Activated CD4-positive, alpha-beta T cell treated with anti-CD3 and anti-CD28 coated beads for 36 hours (primary cell): ENCODE measurements around the gene MATK. TPM values are rescaled to one million over a fixed set of nuclear protein-coding genes. Genes with fewer than 3 reads are reported as not detected.
A peak's percentile ranks its signal among the peaks of the same experiment; 100 is the strongest.
"Not testable (repeated sequence)": the region's sequence is repeated elsewhere in the genome, so short reads cannot be mapped to it uniquely, and the experiment has no call there.

ENCODE experiments used
- ATAC-seq: fragments of 200-7000 bp; cut with Tn5 transposase; one replicate; pipeline ENCODE4 v1.10.0; 2021; ENCODE audit warnings: mild to moderate bottlenecking, moderate library complexity
- CTCF ChIA-PET: fragments of 350-600 bp; sonication (Branson Sonifier 250); formaldehyde crosslinking; loops from one replicate; lab custom pipeline; 2021; ENCODE audit warnings: antibody characterized with exemption; lab: Charles Lee
- POLR2A ChIA-PET: fragments of 350-600 bp; sonication (Branson Sonifier 250); formaldehyde crosslinking; loops from one replicate; lab custom pipeline; 2021; ENCODE audit warnings: antibody characterized with exemption, inconsistent platforms; lab: Charles Lee
- DNase-seq: peaks from one replicate; pipeline ENCODE4 v3.0.0-alpha.2; 2020
- H3K27ac Mint-ChIP-seq: one replicate; pipeline ENCODE4 v1.8.0; 2021; ENCODE audit warnings: mixed read lengths
- H3K27me3 Mint-ChIP-seq: one replicate; pipeline ENCODE4 v1.8.0; 2021; ENCODE audit warnings: mixed read lengths
- H3K36me3 Mint-ChIP-seq: one replicate; pipeline ENCODE4 v1.8.0; 2021; ENCODE audit warnings: low read depth, mixed read lengths
- H3K4me1 Mint-ChIP-seq: one replicate; pipeline ENCODE4 v1.8.0; 2021; ENCODE audit warnings: mixed read lengths
- H3K4me3 Mint-ChIP-seq: one replicate; pipeline ENCODE4 v1.8.0; 2021; ENCODE audit warnings: mild to moderate bottlenecking, moderate library complexity, mixed read lengths
- H3K9me3 Mint-ChIP-seq: one replicate; pipeline ENCODE4 v1.8.0; 2021; ENCODE audit warnings: low read depth, mixed read lengths
- intact Hi-C, 2 experiments: fragments of 100-400 bp; cut with DNase I in 1 of 2; cut with micrococcal nuclease in 1 of 2; formaldehyde crosslinking; loops; one replicate each; pipeline versions ENCODE4 v1.14.2 to v1.15.1; 2022 to 2024; cut with DNase I, micrococcal nuclease
- total RNA-seq, 2 experiments: library from RNA; stranded (reverse); gene quantifications; one replicate each; pipeline ENCODE4 v1.2.3, GENCODE V29; 2021

Gene MATK
- total RNA-seq, 2 experiments from 2014 or later, result 24.3 to 30.1 TPM

GRCh38 chr19:3768015-3768747 lies 18.0 kb downstream of the MATK start:
- POLR2A ChIA-PET, result no interaction called here
- ATAC-seq, result no peak
- H3K36me3 Mint-ChIP-seq, result peaks cover 14% of the 10 kb centered on the region

GRCh38 chr19:3767050-3767449 lies 19.1 kb downstream of the MATK start:
- POLR2A ChIA-PET, result no interaction called here
- CTCF ChIA-PET, result no interaction called here
- peaks cover 14% of the 10 kb centered on the region for H3K36me3 Mint-ChIP-seq
- H3K27me3 Mint-ChIP-seq, result no peaks in the 10 kb centered on the region
- no peak overlapping the region for H3K4me3 Mint-ChIP-seq
- DNase-seq, result no peak
- peaks cover 12% of the 10 kb centered on the region for H3K4me1 Mint-ChIP-seq
- no peak for ATAC-seq
- H3K9me3 Mint-ChIP-seq, result no peaks in the 10 kb centered on the region
- intact Hi-C loops, result no loop called here
- H3K27ac Mint-ChIP-seq, result no peak overlapping the region

More at GRCh38 chr19:3768015-3768747, 18.0 kb downstream of the MATK start:
- no peaks in the 10 kb centered on the region for H3K9me3 Mint-ChIP-seq
- CTCF ChIA-PET, result no interaction called here
- H3K4me3 Mint-ChIP-seq, result no peak overlapping the region
- H3K4me1 Mint-ChIP-seq, result peaks cover 10% of the 10 kb centered on the region
- intact Hi-C loops, result no loop called here
- H3K27ac Mint-ChIP-seq, result no peak overlapping the region
- no peaks in the 10 kb centered on the region for H3K27me3 Mint-ChIP-seq
- no peak for DNase-seq

GRCh38 chr19:3766520-3766919 lies 19.7 kb downstream of the MATK start:
- no peak overlapping the region for H3K4me3 Mint-ChIP-seq
- CTCF ChIA-PET, result no interaction called here
- intact Hi-C loops, result no loop called here
- no peaks in the 10 kb centered on the region for H3K9me3 Mint-ChIP-seq
- peaks cover 14% of the 10 kb centered on the region for H3K36me3 Mint-ChIP-seq
- DNase-seq (no peak), ATAC-seq (no peak)
- peak overlapping the region; percentile 55 for H3K27ac Mint-ChIP-seq
- POLR2A ChIA-PET, result no interaction called here
- H3K27me3 Mint-ChIP-seq, result no peaks in the 10 kb centered on the region
- peaks cover 17% of the 10 kb centered on the region for H3K4me1 Mint-ChIP-seq

DNA sequence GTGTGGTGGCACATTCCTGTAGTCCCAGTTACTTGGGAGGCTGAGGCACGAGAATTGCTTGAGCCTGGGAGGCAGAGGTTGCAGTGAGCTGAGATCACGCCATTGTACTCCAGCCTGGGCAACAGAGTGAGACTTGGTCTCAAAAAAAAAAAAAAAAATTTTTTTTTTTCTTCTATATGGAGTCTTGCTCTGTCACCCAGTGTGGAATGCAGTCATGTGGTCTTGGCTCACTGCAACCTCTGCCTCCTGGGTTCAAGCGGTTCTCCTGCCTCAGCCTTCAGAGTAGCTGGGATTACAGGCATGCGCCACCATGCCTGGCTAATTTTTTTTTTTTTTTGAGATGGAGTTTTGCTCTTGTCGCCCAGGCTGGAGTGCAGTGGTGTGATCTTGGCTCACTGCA lies 20.4 kb downstream of the MATK start:
- intact Hi-C loops, POLR2A ChIA-PET, DNase-seq, H3K4me3 Mint-ChIP-seq, H3K27me3 Mint-ChIP-seq, H3K9me3 Mint-ChIP-seq, CTCF ChIA-PET, H3K27ac Mint-ChIP-seq, ATAC-seq: not testable (repeated sequence)
- Mint-ChIP-seq H3K4me1 (peaks cover 18% of the 10 kb centered on the region), H3K36me3 (peaks cover 18% of the 10 kb centered on the region)

DNA sequence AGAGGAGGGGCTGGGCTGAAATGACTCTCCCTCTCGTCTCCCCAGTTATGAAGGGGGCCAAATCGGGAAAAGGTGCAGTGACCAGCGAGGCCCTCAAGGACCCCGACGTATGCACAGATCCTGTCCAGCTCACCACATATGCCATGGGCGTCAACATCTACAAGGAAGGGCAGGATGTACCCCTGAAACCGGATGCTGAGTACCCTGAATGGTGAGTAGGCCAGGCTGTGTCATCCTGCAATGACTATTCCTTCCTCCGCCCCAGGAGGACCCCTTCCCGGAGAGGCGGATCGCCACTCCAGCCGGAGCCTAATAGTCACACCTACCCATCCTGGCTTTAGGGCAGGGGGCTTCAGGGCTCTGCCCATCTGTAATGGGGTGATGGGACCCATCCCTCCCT lies 21.1 kb downstream of the MATK start:
- intact Hi-C loops, result no loop called here
- DNase-seq (no peak), ATAC-seq (no peak)
- CTCF ChIA-PET, result no interaction called here
- H3K4me3 Mint-ChIP-seq, result no peak overlapping the region
- H3K9me3 Mint-ChIP-seq, result no peaks in the 10 kb centered on the region
- H3K27ac Mint-ChIP-seq, result no peak overlapping the region
- peaks cover 23% of the 10 kb centered on the region for H3K4me1 Mint-ChIP-seq
- no peaks in the 10 kb centered on the region for H3K27me3 Mint-ChIP-seq
- POLR2A ChIA-PET, result no interaction called here
- H3K36me3 Mint-ChIP-seq, result peaks cover 18% of the 10 kb centered on the region

- intact Hi-C loops, result loop anchor here (1.0 to 5.0 kb wide), 18 partner anchors 50 to 1960 kb away; partner anchors contain the start of genes FZR1 (in 2 of the 2), YJU2 (in 2 of the 2), CATSPERD (in 1 of the 2) and CHAF1A (in 1 of the 2)
- H3K36me3 Mint-ChIP-seq, result peaks cover 16% of the 10 kb centered on the region
- no peaks in the 10 kb centered on the region for H3K9me3 Mint-ChIP-seq
- H3K4me3 Mint-ChIP-seq, result peak within 1 kb of the TSS; percentile 100
- peak within 1 kb of the TSS; percentile 99 for H3K27ac Mint-ChIP-seq
- no peaks in the 10 kb centered on the region for H3K27me3 Mint-ChIP-seq
- DNase-seq (peak; percentile 100), ATAC-seq (peak; percentile 88)
- POLR2A ChIA-PET, result interaction anchor here (0.6 to 2.2 kb wide), 7 partner anchors 21 to 296 kb away, joined by 4 to 8 read pairs (median 4); partner anchors contain the start of gene DAPK3
- CTCF ChIA-PET, result interaction anchor here (0.7 to 2.7 kb wide), 17 partner anchors 11 to 812 kb away, joined by 3 to 28 read pairs (median 4); partner anchors contain the start of genes MATK and YJU2
- peaks cover 39% of the 10 kb centered on the region for H3K4me1 Mint-ChIP-seq
Observed at GRCh38 chr19:3762501-3763459, 23.4 kb downstream of the MATK start, which contains the start of gene MRPL54. Gene MRPL54 (plus strand): TSS chr19:3762682. CDS start chr19:3762701, 19 bp downstream.

DNA sequence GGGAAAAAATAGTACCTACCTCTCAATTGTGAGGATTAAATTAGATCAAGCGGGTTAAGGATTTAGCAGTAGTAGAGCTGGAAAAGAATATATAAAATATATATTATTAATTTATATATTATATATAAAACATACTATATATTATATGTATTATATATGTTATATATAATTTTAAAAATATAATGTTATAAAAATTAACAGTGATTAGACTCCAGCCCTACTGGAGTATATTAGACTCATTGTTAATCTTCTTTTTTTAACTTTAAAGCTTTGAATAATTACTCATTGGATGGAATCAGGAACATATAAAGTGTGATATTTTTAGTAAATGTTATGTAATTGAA lies 24.1 kb downstream of the MATK start:
- intact Hi-C loops, result loop anchor here (1.0 to 5.0 kb wide), 18 partner anchors 51 to 1960 kb away; partner anchors contain the start of genes FZR1 (in 2 of the 2), YJU2 (in 2 of the 2), CATSPERD (in 1 of the 2) and CHAF1A (in 1 of the 2)
- no peaks in the 10 kb centered on the region for H3K9me3 Mint-ChIP-seq
- ATAC-seq (no peak), DNase-seq (no peak)
- H3K4me1 Mint-ChIP-seq, result peaks cover 40% of the 10 kb centered on the region
- H3K4me3 Mint-ChIP-seq, result peak overlapping the region; percentile 100
- no peaks in the 10 kb centered on the region for H3K27me3 Mint-ChIP-seq
- H3K27ac Mint-ChIP-seq, result peak overlapping the region; percentile 99
- ChIA-PET CTCF (interaction anchor here (0.7 to 2.7 kb wide), 11 partner anchors 10 to 812 kb away, joined by 3 to 28 read pairs (median 4); partner anchors contain the start of gene MATK), POLR2A (interaction anchor here (1.0 to 2.2 kb wide), 6 partner anchors 22 to 297 kb away, joined by 4 to 8 read pairs (median 5); partner anchors contain the start of gene DAPK3)
- H3K36me3 Mint-ChIP-seq, result peaks cover 16% of the 10 kb centered on the region

GRCh38 chr19:3761382-3762129 lies 24.6 kb downstream of the MATK start, which contains the start of gene APBA3:
Gene APBA3 (minus strand): TSS chr19:3761692. CDS start chr19:3760264, 1,428 bp downstream.
- Mint-ChIP-seq H3K9me3 (no peaks in the 10 kb centered on the region), H3K36me3 (peaks cover 17% of the 10 kb centered on the region), H3K4me3 (peak within 1 kb of the TSS; percentile 100), H3K4me1 (peaks cover 40% of the 10 kb centered on the region), H3K27me3 (no peaks in the 10 kb centered on the region), H3K27ac (peak within 1 kb of the TSS; percentile 99)
- ChIA-PET CTCF (interaction anchor here (0.6 to 2.7 kb wide), 10 partner anchors 23 to 379 kb away, joined by 3 to 28 read pairs (median 4); partner anchors contain the start of gene MATK), POLR2A (interaction anchor here (0.6 to 1.6 kb wide), 3 partner anchors 209 to 297 kb away, joined by 4 to 7 read pairs (median 4); partner anchors contain the start of gene DAPK3)
- intact Hi-C loops, result loop anchor here (1.0 to 5.0 kb wide), 28 partner anchors 41 to 1961 kb away; partner anchors contain the start of genes FZR1 (in 2 of the 2), YJU2 (in 2 of the 2), ANKRD24 (in 1 of the 2) and CATSPERD (in 1 of the 2)
- peak; percentile 98 for DNase-seq
- peak; percentile 53 for ATAC-seq

GRCh38 chr19:3760871-3761361 lies 25.3 kb downstream of the MATK start:
- ATAC-seq (no peak), DNase-seq (peak; percentile 31)
- Mint-ChIP-seq H3K27me3 (no peaks in the 10 kb centered on the region), H3K4me1 (peaks cover 39% of the 10 kb centered on the region), H3K4me3 (peak overlapping the region; percentile 100), H3K9me3 (no peaks in the 10 kb centered on the region), H3K27ac (peak overlapping the region; percentile 99), H3K36me3 (peaks cover 13% of the 10 kb centered on the region)
- intact Hi-C loops, result loop anchor here (1.0 to 5.0 kb wide), 14 partner anchors 40 to 1961 kb away; partner anchors contain the start of genes ANKRD24 (in 1 of the 2), CATSPERD (in 1 of the 2), DPP9 (in 1 of the 2) and EEF2 (in 1 of the 2)
- ChIA-PET CTCF (interaction anchor here (0.6 to 2.7 kb wide), 5 partner anchors 52 to 326 kb away, joined by 3 to 28 read pairs (median 4); no protein-coding TSS in a partner anchor), POLR2A (interaction anchor here (0.6 kb wide), 2 partner anchors 74 to 232 kb away, joined by 3 to 7 read pairs; no protein-coding TSS in a partner anchor)
